ENCODE results near the gene PCDH1. TPM values are rescaled to one million over a fixed set of nuclear protein-coding genes. Genes with fewer than 3 reads are reported as not detected.

The PCDH1 gene
- total and polyA plus RNA-seq, 2 of the 13 experiments (the other 11 are each of a cell fraction or from before 2014, with no cell fraction given), result 0.11 to 0.83 TPM

DNA sequence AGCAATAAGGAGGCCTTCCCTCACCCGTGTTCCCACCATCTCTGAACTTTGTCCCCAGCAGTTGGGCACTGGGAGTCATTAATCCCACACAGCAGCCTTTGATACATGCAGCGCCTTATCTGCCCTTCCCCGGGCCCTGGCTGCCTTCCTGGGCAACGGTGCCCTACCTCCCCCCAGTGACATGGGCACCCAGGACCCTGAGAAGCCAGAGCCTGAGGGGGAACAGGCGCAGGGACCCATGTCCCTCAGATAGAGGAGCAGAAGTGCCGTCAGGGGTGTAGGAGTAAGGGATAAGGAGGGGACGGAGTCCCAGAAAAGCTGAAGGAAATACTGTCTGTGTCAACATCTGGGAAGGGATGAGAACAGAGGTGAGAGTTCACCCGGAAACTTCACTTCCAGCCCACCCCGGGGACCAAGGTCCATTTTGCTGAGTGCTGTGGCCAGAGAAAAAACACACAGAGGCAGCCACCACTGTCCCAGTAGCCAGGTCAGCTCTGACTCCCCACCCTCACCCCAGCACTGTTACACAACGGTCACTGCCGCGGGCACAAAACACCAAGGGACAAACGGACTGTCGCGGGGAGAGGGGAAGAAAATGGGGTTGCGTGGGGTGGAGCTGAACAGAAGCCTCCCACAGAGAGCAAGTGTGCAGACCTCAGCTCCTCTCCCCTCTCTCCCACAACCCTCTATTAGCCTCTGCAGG lies 3.8 kb downstream of the PCDH1 start (continued):
- TF ChIP-seq THAP9 (CRISPR knock-in tag; IDR thresholded peaks at IDR 0.05; ENCODE audit: borderline replicate concordance) (peak; percentile 64; the same call in 1 of the 2 replicates), UBTF (CRISPR knock-in tag; IDR thresholded peaks at IDR 0.05) (0 out of 2 replicates have a peak, but pooled peaks have one; percentile 48), HDAC1 (CRISPR knock-in tag; IDR thresholded peaks at IDR 0.05) (peak; percentile 67; the same call in 1 of the 2 replicates), AHDC1 (CRISPR knock-in tag; IDR thresholded peaks at IDR 0.05; ENCODE audit: borderline replicate concordance) (peak; percentile 61; the same call in 1 of the 2 replicates), FOXA3 (CRISPR knock-in tag; IDR thresholded peaks at IDR 0.05) (peak; percentile 27; the same call in 1 of the 2 replicates)
- TF ChIP-seq, protein P1, sequence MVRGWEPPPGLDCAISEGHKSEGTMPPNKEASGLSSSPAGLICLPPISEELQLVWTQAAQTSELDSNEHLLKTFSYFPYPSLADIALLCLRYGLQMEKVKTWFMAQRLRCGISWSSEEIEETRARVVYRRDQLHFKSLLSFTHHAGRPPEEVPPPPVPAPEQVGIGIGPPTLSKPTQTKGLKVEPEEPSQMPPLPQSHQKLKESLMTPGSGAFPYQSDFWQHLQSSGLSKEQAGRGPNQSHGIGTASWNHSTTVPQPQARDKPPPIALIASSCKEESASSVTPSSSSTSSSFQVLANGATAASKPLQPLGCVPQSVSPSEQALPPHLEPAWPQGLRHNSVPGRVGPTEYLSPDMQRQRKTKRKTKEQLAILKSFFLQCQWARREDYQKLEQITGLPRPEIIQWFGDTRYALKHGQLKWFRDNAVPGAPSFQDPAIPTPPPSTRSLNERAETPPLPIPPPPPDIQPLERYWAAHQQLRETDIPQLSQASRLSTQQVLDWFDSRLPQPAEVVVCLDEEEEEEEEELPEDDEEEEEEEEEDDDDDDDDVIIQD (CRISPR knock-in tag; IDR thresholded peaks at IDR 0.05; ENCODE audit: low read depth), result 0 out of 2 replicates have a peak, but pooled peaks have one; percentile 31
- TF ChIP-seq, protein P2, sequence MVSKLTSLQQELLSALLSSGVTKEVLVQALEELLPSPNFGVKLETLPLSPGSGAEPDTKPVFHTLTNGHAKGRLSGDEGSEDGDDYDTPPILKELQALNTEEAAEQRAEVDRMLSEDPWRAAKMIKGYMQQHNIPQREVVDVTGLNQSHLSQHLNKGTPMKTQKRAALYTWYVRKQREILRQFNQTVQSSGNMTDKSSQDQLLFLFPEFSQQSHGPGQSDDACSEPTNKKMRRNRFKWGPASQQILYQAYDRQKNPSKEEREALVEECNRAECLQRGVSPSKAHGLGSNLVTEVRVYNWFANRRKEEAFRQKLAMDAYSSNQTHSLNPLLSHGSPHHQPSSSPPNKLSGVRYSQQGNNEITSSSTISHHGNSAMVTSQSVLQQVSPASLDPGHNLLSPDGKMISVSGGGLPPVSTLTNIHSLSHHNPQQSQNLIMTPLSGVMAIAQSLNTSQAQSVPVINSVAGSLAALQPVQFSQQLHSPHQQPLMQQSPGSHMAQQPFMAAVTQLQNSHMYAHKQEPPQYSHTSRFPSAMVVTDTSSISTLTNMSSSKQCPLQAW (CRISPR knock-in tag; IDR thresholded peaks at IDR 0.05), result peak; percentile 51; the same call in 1 of the 2 replicates
- TF ChIP-seq, protein P3, sequence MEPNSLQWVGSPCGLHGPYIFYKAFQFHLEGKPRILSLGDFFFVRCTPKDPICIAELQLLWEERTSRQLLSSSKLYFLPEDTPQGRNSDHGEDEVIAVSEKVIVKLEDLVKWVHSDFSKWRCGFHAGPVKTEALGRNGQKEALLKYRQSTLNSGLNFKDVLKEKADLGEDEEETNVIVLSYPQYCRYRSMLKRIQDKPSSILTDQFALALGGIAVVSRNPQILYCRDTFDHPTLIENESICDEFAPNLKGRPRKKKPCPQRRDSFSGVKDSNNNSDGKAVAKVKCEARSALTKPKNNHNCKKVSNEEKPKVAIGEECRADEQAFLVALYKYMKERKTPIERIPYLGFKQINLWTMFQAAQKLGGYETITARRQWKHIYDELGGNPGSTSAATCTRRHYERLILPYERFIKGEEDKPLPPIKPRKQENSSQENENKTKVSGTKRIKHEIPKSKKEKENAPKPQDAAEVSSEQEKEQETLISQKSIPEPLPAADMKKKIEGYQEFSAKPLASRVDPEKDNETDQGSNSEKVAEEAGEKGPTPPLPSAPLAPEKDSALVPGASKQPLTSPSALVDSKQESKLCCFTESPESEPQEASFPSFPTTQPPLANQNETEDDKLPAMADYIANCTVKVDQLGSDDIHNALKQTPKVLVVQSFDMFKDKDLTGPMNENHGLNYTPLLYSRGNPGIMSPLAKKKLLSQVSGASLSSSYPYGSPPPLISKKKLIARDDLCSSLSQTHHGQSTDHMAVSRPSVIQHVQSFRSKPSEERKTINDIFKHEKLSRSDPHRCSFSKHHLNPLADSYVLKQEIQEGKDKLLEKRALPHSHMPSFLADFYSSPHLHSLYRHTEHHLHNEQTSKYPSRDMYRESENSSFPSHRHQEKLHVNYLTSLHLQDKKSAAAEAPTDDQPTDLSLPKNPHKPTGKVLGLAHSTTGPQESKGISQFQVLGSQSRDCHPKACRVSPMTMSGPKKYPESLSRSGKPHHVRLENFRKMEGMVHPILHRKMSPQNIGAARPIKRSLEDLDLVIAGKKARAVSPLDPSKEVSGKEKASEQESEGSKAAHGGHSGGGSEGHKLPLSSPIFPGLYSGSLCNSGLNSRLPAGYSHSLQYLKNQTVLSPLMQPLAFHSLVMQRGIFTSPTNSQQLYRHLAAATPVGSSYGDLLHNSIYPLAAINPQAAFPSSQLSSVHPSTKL (CRISPR knock-in tag; IDR thresholded peaks at IDR 0.05), result peak; percentile 76; the same call in 1 of the 2 replicates
